Activated CD4-positive, alpha-beta T cell treated with anti-CD3 and anti-CD28 coated beads, Interleukin-2, amount 50 U/mL, for 16 hours (primary cell): ENCODE results near the gene KRT23.

Experiments
- DNase-seq: peaks from one replicate; pipeline ENCODE4 v3.0.0-alpha.2; 2020

The KRT23 gene

DNA sequence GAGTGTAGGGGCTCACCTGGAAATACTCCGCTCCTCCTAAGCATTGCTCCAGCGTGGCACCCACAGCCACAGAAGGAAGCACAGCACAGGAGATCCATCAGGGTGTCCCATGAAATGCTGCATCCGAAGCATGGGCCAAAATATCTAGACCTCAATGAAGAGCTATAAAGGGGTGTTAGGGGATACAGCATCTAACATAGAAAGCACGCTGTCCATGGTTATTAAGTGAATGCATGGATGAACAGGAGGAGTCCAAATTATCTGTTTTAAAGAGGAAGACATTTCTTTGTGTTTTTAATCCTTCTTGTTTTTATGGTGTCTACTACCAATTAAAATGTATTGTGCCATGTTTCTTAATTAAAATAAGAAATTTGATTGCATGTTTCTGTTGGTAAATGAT is 30.8 kb downstream of the KRT23 start:
- no peak for DNase-seq

DNA sequence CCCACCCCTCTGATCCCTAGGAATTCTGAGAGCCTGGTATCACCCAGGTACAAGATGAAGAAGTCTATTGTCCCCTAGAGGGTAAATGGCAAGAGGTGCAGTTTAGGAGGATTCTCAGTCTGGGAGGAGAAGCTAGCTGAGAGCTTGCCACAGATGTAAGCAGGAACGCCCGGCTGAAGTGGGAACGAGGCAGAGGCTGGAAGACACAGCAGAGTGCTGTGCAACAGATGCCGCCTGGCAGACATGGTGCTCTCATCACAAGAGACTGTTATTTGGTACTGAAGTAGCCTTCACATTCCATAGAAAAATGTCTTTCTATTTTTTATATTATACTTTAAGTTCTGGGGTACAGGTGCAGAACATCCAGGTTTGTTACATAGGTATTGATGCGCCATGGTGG is 32.1 kb downstream of the KRT23 start:
- no peak for DNase-seq

DNA sequence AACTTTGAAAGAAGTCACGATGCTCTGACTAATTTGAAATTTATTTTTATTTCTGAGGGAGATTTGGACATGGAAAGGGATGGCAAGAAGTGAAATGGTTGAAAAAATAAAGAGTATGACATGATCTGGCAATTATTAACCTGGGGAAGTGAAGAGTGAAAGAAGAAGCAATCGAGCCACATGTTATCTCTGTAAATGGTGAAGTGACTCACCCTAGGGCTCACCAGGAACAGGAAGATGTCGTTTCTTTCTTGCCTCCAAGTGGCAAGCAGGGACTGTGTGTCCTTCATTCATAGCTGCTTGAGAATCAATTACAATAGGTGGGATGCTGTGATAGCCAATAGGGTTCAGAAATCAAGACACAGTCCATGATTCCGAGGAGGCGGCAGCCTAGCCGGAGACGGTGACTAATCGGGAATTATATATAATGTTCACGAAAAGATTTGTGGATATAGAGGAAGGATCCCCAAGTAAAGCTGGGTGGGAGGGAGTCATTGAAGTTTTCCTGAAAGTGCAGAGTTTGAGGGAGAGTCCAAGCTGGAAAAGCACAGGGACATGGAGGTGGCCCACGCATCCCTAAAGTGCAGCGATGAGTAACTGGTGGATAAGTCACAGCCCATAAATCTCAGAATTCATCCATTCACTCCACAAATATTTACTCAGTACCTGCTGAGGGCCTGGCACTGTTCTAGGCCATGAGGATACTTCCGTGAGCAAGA is 34.2 kb downstream of the KRT23 start:
- DNase-seq, result peak; percentile 5

DNA sequence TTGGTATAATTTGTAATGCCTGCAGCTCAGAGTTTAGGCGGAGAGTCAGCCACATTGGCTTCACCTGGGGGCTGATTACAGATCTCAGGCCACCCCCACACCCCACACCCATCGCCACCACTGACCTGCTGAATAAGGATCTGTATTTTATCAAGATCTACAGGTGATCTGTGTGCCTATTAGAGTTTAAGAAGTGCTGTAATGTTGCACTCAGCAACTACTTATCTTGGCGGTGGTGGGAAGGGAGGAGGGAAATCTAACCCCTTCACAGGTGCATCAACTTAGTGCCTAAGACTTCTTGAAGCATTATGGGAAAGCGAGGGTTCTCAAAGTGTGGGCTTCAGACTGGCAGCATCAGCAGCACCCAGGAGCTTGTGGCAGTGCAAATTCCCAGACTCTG is 34.9 kb downstream of the KRT23 start:
- no peak for DNase-seq

DNA sequence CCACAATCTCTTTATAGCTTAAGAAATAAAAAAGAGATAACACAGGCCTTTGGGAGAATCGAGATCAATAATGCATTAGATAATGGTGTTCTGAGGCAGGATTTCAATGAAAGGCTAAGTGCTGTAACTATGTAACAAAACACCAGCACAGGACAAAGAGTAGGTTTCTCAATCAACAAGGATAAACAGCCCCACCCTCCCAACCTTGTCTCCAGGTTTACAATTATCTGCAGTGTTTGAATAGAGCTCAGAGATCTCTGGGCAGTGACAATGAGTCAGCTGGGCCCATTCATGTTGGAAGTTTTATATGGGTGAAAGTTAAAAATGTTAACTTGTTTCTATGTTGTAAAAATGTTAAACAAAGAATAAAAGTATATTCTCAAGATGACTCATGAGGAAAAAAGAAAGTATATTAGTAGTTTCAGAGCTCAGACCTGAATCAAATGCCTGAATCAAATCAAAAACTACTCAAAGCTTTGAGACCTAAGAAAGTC is 35.4 kb downstream of the KRT23 start:
- peak; percentile 12 for DNase-seq

DNA sequence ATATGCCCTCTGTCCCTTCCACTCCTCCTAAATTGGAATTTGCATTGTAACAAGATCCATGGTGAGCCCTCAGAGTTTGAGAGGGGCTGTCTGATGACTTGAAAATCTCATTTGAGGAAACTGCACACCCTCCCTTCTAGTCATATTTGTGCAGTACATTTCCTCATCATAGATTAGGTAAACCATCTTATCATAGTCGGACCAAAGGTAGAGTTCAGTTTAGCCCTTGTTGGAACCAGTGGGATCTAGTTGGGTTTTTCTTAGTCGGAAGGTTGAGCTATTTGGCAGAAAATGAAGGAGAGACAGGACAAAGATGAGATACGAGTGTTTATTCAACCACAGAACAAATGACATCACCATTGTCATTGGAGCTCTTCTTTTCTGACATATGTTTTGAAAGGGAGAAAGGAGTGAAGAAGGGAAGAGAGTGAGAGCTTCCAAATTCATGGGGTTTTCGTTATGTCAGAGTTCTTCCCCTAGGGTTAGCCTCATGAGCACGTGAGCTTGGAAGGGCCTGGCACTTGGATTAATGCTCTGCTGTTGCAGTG is 36.6 kb downstream of the KRT23 start:
- DNase-seq, result no peak

DNA sequence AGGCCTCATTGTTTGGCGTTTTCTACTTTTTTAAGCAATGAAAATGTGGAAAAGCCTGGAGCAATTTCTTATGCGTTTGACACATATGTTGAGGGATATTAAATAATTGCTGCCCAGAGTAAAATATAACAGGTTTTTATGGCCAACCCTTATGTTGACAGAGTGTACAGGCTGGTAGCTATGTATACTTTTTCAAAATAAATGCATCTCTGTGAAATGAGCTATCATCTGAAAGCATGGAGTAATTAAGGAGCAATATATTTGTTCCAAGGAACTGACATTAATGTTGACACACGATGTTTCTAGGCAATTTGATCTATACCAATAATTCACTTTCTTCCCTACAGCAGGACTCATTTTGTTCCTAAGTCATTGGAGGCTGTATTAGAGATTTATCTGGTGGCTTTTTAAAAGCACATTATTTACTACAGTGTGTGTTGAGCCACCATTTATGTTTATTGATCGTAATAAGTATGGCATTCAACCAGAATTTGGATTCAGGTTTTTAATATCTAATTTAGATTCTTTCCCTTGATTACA is 40.5 kb downstream of the KRT23 start:
- no peak for DNase-seq

DNA sequence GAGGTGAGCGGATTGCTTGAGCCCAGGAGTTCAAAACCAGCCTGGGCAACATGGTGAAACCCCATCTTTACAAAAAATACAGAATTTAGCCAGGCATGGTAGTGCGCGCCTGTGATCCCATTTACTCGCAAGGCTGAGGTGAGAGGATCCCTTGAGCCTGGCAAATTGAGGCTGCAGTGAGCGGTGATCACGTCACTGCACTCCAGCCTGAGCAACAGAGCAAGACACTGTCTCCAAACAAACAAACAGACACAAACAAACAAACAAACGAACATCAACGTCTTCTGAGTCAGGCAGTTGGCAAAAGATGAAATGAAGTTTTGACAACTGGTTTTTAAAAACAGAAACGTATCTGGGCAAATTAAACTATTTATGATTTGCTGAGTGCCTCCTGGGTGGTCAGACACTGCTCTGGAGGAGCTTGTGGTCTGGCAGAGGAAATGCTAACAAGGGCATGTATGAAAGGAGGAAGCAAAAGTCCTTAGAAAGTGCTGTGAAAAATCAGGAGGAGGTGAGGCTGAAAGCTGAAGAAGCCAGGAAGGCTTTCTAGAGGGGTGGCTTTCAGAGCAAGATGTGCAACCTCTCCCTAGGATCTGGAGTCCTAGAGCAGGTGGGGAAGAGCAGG is 42.2 kb downstream of the KRT23 start:
- no peak for DNase-seq

DNA sequence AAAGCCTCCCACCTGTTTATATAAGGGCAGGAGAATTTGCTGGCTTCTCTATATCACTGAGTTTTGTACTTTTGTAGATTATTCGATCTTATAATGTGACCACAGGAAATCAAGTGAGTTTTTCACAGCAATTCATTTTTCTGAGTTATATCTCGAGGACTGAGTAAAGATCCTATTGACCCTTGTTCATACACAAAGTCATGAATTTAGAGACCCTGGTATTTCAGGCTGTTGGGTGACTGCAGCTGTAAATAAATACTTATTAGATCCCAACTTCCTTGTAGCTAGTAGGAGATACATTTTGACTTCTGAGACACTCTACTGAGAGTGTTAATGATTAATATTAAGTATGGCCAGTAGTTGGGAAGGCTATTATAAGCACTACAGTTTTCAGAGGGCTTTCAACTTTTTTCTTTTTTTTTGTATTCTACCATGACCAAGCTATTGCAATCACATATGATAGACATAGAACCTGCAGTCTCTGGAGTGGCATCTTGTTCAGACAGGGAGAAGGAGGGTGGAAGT is 49.2 kb downstream of the KRT23 start:
- DNase-seq, result no peak

DNA sequence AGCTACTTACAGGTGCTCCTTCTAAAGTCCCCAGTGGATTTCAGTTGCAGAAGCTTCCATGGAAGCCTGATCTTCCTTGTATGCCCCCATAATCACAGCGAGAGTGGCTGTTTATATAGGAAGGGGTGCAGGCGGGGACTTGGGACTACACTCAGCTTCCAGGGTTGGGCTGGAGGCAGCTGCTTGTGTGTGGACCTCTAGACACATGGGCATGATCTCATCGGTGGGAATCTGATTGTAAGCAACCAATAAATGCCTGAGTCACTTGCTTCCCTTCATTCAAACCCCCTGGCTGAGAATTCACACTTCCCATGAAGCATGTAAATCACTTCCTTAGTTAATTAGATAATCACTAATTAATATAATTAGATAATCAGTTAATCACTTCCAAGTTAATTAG is 51.4 kb downstream of the KRT23 start:
- no peak for DNase-seq

DNA sequence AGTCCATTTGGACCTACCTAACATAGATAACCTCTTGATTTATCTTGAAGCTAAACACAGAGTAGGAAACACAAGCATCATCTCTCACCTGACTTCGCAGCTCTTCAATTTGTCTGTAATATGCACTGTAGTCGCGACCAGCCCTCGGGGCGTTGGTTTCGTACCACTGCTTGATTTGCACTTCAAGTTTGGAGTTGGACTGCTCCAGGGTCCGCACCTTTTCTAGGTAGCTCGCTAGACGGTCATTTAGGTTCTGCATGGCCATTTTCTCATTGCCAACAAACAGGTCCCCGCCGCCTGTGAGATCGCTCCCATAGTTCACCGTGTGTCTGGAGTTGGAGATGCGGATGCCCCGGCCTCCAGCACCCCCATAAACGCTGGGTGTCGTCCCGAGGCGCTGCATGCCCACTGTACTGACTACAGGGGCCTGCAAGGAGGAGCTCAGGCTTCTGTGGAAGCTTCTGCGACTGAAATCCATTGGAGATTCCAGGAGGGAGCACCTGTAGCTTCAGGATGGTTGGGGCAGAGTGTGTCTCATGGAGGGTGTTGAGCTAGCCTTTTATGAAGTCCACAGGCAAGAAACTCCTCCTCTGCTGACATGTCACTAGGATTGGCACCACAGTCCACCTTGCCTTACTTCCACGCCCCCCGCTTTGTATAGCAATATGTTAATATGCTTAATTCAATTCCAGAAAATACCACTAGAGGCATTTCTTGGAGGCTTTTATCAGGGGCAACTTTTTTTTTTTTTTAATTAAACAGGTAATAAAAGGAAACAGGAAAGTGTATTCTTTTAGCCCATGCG is 52.5 kb downstream of the KRT23 start, which contains the start of gene KRT20:
TSS of gene KRT20 (minus strand) at position 535 of the 805 bp plus-strand sequence. CDS start at position 478, 57 bp downstream.
- DNase-seq, result no peak

DNA sequence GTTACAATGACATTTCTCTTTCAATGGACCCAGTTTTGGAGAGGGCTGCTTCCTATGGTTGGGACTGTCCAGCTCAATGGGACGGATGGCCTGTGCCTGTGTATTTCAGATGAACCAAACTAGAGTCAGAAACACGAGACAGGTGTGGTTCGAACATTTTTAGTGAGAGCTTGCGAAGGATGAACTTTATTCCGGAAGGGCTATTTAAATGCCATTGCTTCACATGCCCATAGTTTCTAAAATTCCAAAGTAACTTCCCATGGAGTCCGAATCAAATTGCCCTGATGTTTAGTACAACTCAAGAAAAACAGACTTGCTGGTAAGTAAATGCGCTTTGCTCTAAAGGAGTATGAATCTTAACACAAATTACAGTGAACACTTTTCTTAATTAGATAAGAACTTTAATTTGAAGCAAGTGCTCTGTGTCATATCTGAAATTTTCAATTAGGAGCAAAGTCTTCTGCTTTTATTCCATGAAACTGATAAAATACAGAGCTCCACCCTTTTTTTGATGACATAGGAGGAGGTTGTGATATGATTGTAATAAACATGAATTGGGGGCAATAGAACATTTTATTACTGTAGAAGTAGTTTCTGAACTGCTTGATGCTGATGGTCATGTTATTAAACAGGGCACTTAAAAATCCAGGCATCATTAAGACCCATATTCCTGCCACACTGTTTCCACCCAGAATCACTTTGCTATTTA is 53.7 kb downstream of the KRT23 start:
- no peak for DNase-seq

DNA sequence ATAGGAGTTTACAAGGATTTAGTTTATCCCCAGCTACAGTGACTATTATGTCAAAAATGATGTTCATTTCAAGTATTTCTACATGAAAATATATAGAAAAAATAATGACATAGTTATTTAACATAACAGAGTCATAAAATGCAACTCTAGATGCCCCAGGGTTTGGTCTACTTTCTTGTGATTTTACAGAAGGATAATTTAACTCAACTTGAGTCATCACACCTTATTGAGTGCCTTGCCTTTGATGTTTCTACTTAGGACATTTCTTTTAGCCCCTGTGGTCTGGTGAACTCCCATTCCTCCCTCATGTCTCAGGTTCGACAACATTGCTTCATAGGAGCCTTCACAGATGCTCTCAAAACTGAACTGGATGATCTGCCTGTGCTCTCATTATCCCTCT is 54.4 kb downstream of the KRT23 start:
- no peak for DNase-seq

DNA sequence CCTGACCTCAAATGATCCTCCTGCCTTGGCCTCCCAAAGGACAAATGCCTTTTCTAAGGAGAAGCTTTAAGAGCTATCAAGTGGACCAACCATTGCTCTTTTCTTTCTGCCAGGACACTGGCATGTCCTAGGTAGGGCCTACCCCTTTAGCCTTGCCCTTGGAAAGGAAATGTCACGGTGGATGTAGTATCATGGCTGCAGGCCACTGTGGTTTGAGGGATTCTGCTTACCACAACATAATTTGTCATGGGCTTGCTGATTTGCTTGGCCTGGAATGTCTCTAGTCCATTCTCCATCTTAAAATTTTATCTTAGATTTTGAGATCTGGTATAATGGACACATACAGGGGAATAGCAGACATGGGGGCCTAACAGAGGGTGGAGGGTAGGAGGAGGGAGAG is 58.4 kb downstream of the KRT23 start:
- DNase-seq, result no peak

DNA sequence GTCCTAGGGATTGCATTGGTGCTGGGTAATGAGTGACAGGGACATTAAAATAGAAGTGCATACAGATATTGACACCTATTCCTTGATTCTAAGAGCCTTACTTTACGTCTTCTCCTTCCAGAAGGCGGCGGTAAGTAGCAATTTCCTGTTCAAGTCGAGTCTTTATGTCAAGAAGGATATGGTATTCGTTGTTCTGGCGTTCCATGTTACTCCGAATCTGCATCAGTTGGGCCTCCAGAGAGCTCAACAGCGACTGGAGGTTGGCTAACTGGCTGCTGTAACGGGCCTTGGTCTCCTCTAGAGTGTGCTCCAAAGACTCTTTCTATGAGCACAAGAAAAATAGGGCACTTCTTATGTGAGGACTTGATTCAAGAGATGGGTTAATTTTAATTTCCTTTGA is 59.4 kb downstream of the KRT23 start:
- no peak for DNase-seq

DNA sequence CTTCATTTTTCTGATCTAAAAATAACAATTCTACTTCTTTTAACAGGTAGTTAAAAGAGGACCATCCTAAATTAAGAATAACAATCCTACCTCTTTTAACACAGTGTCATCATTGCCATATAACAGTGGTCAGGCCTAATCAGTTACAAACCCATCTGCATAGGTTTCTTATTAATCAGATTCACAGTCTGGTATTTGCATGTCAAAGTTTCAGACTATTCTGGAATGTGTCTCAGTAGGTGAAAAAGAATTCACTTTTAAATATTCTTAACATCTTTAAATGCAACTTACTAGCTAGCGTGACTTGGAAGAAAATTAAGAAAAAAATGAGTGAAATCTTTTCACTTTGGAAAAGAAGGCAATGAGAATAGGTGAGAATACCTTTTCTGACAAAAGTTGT is 63.6 kb downstream of the KRT23 start:
- no peak for DNase-seq

DNA sequence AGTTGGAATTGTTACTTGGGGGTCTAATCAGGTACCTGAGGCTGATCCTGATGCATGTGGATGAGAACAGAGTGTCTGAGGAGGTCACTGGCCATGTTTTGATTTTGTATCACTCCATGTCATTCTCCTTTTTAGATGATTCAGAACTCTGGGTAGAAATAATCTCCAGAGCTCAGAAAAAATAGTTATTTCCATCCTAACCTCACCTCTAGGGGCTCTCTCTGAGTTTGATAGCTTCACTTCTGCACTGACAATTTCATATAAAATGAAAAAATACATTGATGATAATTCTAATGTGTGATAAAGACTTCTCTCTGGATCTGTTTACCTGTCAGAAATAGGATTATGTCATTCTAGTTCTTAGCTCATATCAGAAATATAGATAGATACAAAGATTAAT is 64.2 kb downstream of the KRT23 start:
- no peak for DNase-seq
